ENCODE measurements around the gene FAM24B.

DNA sequence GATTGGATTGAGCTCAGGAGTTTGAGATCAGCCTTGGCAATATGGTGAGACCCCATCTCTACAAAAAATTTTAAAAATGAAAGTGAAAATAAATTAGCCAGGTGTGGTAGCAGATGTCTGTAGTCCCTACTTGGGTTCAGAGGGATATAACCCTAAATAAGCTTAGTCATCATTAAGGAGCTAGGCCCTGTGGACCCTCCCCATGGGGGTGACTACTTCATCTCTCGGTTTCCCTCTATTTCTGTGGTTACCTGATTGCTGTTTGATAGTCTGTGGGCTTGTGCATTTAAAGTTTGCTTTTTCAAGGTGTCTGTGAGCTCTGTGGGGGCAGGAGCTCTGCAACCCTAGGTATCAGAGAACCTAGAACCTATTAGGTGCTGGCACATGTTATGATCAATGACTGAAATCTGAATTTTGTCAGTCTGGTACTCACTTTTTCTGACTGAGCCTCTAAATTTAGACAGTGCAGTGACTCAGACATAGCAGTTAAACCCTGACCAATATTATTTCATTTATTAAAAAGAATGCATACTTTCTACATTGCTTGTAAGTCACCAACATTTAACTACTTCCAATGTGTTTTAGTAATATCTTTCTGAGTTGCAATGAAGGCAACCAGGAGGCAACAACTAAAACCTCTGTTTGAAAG lies 25.6 kb downstream of the FAM24B start:
- TF ChIP-seq, protein P1, sequence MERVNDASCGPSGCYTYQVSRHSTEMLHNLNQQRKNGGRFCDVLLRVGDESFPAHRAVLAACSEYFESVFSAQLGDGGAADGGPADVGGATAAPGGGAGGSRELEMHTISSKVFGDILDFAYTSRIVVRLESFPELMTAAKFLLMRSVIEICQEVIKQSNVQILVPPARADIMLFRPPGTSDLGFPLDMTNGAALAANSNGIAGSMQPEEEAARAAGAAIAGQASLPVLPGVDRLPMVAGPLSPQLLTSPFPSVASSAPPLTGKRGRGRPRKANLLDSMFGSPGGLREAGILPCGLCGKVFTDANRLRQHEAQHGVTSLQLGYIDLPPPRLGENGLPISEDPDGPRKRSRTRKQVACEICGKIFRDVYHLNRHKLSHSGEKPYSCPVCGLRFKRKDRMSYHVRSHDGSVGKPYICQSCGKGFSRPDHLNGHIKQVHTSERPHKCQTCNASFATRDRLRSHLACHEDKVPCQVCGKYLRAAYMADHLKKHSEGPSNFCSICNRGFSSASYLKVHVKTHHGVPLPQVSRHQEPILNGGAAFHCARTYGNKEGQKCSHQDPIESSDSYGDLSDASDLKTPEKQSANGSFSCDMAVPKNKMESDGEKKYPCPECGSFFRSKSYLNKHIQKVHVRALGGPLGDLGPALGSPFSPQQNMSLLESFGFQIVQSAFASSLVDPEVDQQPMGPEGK (CRISPR knock-in tag; IDR thresholded peaks at IDR 0.05; ENCODE audit: borderline replicate concordance), result no peak
- TF ChIP-seq, protein P2, sequence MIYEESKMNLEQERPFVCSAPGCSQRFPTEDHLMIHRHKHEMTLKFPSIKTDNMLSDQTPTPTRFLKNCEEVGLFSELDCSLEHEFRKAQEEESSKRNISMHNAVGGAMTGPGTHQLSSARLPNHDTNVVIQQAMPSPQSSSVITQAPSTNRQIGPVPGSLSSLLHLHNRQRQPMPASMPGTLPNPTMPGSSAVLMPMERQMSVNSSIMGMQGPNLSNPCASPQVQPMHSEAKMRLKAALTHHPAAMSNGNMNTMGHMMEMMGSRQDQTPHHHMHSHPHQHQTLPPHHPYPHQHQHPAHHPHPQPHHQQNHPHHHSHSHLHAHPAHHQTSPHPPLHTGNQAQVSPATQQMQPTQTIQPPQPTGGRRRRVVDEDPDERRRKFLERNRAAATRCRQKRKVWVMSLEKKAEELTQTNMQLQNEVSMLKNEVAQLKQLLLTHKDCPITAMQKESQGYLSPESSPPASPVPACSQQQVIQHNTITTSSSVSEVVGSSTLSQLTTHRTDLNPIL (CRISPR knock-in tag; IDR thresholded peaks at IDR 0.05; ENCODE audit: low read depth), result no peak
- no peak for TF ChIP-seq ARNTL (CRISPR knock-in tag; IDR thresholded peaks at IDR 0.05; ENCODE audit: borderline replicate concordance, low read depth)

Data from SK-N-SH treated with all-trans-retinoic acid at 6 μM for 48 hours (cell line).